MM.1S (cell line): Measurements from ENCODE around the gene SRRM4.

Experiments
- DNase-seq: peaks from one replicate; pipeline ENCODE4 v3.0.0-alpha.2; 2015
- H2AFZ ChIP-seq: fragments of 300-600 bp; sonication (generic); 2 replicates; pipeline ENCODE4 v1.6.0; 2016; ENCODE audit warnings: antibody characterized with exemption, low read length
- H3F3A ChIP-seq: fragments of 300-600 bp; sonication (generic); 2 replicates; pipeline ENCODE4 v1.6.1; 2016; ENCODE audit warnings: mild to moderate bottlenecking, antibody characterized with exemption, low read length, moderate library complexity, mixed read lengths; ENCODE audit not compliant: insufficient read depth
- H3K27ac ChIP-seq: fragments of 300-600 bp; sonication (generic); 2 replicates; pipeline ENCODE4 v1.5.1; 2016; ENCODE audit warnings: mild to moderate bottlenecking, low read length
- H3K27me3 ChIP-seq: fragments of 300-600 bp; sonication (generic); replicated peaks from 2 replicates; pipeline ENCODE4 v1.6.0; 2016; ENCODE audit warnings: low read length; ENCODE audit not compliant: insufficient read depth
- H3K36me3 ChIP-seq: fragments of 300-600 bp; sonication (generic); replicated peaks from 2 replicates; pipeline ENCODE4 v1.6.1; 2016; ENCODE audit warnings: mild to moderate bottlenecking, low read length, mixed read lengths; ENCODE audit not compliant: insufficient read depth
- H3K4me1 ChIP-seq: fragments of 300-600 bp; sonication (generic); 2 replicates; pipeline ENCODE4 v1.6.1; 2016; ENCODE audit warnings: low read length, mixed read lengths
- H3K4me2 ChIP-seq: fragments of 300-600 bp; sonication (generic); 2 replicates; pipeline ENCODE4 v1.6.0; 2016; ENCODE audit warnings: low read depth, low read length
- H3K4me3 ChIP-seq: fragments of 300-600 bp; sonication (generic); 2 replicates; pipeline ENCODE4 v1.5.1; 2016; ENCODE audit warnings: low read length, mixed read lengths
- H3K79me2 ChIP-seq: fragments of 300-600 bp; sonication (generic); 2 replicates; pipeline ENCODE4 v1.6.1; 2016; ENCODE audit warnings: mixed run types, low read length, mixed read lengths
- H3K9ac ChIP-seq: fragments of 300-600 bp; sonication (generic); 2 replicates; pipeline ENCODE4 v1.6.1; 2016; ENCODE audit warnings: low read length, mixed read lengths
- H3K9me2 ChIP-seq: fragments of 300-600 bp; sonication (generic); replicated peaks from 2 replicates; pipeline ENCODE4 v1.6.1; 2016; ENCODE audit warnings: mild to moderate bottlenecking, low read length, mixed read lengths; ENCODE audit not compliant: insufficient read depth
- H3K9me3 ChIP-seq: fragments of 300-600 bp; sonication (generic); replicated peaks from 2 replicates; pipeline ENCODE4 v1.6.1; 2016; ENCODE audit warnings: mild to moderate bottlenecking, low read length, mixed read lengths; ENCODE audit not compliant: insufficient read depth
- H4K20me1 ChIP-seq: fragments of 300-600 bp; sonication (generic); 2 replicates; pipeline ENCODE4 v1.6.1; 2016; ENCODE audit warnings: mild to moderate bottlenecking, low read length, moderate library complexity, mixed read lengths; ENCODE audit not compliant: insufficient read depth
- EZH2 ChIP-seq: fragments of 300-600 bp; sonication (generic); optimal IDR thresholded peaks from 2 replicates; pipeline ENCODE3; 2017; ENCODE audit warnings: low read depth, mild to moderate bottlenecking, antibody characterized with exemption, low read length, mixed read lengths
- EZH2phosphoT487 ChIP-seq: fragments of 300-600 bp; sonication (generic); IDR thresholded peaks from 2 replicates; pipeline ENCODE4 v1.6.1; 2018; ENCODE audit warnings: antibody characterized with exemption, low read length
- TF ChIP-seq, protein P1 (sequence below): fragments of 300-600 bp; sonication (generic); IDR thresholded peaks from 2 replicates; pipeline ENCODE4 v1.5.1; 2016; ENCODE audit warnings: antibody characterized with exemption, low read length, mixed read lengths

Gene SRRM4

DNA sequence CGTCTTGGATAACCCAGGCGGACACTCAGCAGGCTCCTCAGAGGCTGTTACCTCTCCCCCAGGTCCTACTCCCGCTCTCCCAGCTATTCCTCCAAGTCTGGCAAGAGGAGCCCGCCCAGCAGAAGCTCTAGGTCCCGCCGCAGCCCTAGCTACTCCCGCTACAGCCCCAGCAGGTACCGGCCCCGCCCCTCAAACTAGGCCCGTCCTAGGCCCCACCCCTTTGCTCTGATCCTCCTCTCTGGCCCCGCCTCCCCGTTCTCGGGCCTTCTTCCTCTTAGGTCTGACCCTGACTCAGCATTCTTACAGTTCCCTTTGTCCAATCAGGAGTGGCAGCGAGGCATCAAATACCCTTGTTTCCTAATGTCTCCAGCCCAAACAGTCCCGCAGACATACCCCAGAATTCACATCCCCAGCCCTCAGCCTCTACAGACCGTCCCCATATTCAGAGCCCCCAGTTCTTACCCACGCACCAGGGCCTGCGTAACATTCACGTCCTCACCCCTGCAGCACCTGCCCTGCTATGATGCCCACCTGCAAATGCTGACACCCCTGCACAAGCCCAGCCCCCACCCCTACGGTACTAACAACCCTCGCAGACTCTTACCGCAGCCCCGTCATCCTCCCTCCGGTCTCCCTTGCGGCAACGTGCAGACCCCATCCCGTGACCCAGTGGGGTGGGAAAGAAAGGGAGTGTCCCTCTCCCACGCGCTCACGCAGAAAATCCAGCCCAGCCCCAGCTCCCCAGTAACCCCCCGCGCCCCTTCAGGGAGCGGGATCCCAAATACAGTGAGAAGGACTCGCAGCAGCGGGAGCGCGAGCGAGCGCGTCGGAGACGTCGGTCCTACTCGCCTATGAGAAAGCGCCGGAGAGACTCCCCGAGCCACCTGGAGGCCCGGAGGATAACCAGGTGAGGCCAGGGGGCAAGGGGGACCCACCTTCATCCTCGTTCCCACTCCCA is 172.4 kb downstream of the SRRM4 start:
- Histone ChIP-seq H2AFZ (no peak overlapping the region), H3K27me3 (no peaks in the 10 kb centered on the region), H3K36me3 (no peaks in the 10 kb centered on the region), H3K9ac (no peak overlapping the region), H3K9me2 (no peaks in the 10 kb centered on the region), H3K79me2 (no peaks in the 10 kb centered on the region), H3K4me3 (no peak overlapping the region), H3K27ac (no peak overlapping the region), H3K9me3 (no peaks in the 10 kb centered on the region), H3K4me1 (no peaks in the 10 kb centered on the region), H3K4me2 (no peak overlapping the region), H3F3A (no peaks in the 10 kb centered on the region), H4K20me1 (no peaks in the 10 kb centered on the region)
- peak; percentile 14 for DNase-seq
- TF ChIP-seq EZH2phosphoT487 = no peak
- TF ChIP-seq EZH2 = no peak

DNA sequence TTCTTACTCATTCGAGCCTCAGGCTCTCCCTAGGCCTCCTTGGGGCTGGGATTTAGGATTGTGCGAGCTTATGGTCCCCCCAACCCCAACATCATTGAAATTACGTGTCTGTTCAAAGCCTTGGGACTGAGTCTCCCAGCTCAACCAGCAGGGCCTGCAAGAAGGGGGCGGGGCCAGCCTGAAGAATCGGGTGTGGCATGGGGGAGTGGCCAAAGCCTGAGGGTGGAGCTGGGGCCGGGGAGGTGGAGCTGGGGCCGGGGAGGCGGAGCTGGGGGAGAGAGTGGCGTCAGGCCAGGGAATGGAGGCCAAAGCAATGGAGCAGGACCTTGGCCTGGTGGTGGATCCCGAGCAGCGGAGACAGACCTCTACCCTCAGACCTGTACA is 173.1 kb downstream of the SRRM4 start:
- Histone ChIP-seq H3K4me2 (no peak overlapping the region), H3K9ac (no peak overlapping the region), H3K4me3 (no peak overlapping the region), H3K36me3 (no peaks in the 10 kb centered on the region), H3K27ac (no peak overlapping the region), H3K79me2 (no peaks in the 10 kb centered on the region), H3K9me3 (no peaks in the 10 kb centered on the region), H4K20me1 (no peaks in the 10 kb centered on the region), H3F3A (no peaks in the 10 kb centered on the region), H3K4me1 (no peaks in the 10 kb centered on the region), H3K27me3 (no peaks in the 10 kb centered on the region), H3K9me2 (no peaks in the 10 kb centered on the region), H2AFZ (no peak overlapping the region)
- TF ChIP-seq EZH2 (no peak), EZH2phosphoT487 (no peak)
- DNase-seq = no peak

DNA sequence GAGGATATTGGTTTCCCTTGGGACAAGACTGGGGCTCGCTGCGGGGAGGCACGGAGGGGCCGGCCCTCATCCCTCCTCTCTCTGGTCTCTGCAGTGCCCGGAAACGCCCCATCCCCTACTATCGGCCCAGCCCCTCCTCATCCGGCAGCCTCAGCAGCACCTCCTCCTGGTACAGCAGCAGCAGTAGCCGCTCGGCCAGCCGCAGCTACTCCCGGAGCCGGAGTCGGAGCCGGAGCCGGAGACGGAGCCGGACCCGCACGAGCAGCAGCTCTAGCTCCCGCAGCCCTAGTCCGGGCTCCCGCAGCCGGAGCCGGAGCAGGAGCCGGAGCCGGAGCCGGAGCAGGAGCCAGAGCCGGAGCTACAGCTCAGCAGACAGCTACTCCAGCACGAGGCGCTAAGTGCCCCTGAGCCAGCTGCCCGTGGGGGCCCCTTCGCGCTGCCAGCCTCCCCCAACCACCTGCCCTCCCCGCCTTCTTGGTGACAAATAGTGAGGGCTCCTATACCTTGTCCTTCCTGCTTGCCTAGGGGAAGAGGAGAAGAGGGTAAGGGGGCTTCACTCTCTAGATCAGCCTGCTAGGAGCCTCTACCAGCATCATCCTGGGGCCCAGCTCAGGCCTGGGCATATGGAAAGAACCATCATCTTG is 175.2 kb downstream of the SRRM4 start:
- Histone ChIP-seq H3K79me2 (no peaks in the 10 kb centered on the region), H3K4me1 (no peaks in the 10 kb centered on the region), H4K20me1 (no peaks in the 10 kb centered on the region), H3K36me3 (no peaks in the 10 kb centered on the region), H3K27ac (no peak overlapping the region), H3K9me3 (no peaks in the 10 kb centered on the region), H3K9me2 (no peaks in the 10 kb centered on the region), H3K27me3 (no peaks in the 10 kb centered on the region), H3K4me3 (no peak overlapping the region), H3K4me2 (no peak overlapping the region), H2AFZ (no peak overlapping the region), H3K9ac (no peak overlapping the region), H3F3A (no peaks in the 10 kb centered on the region)
- no peak for TF ChIP-seq EZH2
- TF ChIP-seq EZH2phosphoT487 = no peak
- TF ChIP-seq, protein P1, sequence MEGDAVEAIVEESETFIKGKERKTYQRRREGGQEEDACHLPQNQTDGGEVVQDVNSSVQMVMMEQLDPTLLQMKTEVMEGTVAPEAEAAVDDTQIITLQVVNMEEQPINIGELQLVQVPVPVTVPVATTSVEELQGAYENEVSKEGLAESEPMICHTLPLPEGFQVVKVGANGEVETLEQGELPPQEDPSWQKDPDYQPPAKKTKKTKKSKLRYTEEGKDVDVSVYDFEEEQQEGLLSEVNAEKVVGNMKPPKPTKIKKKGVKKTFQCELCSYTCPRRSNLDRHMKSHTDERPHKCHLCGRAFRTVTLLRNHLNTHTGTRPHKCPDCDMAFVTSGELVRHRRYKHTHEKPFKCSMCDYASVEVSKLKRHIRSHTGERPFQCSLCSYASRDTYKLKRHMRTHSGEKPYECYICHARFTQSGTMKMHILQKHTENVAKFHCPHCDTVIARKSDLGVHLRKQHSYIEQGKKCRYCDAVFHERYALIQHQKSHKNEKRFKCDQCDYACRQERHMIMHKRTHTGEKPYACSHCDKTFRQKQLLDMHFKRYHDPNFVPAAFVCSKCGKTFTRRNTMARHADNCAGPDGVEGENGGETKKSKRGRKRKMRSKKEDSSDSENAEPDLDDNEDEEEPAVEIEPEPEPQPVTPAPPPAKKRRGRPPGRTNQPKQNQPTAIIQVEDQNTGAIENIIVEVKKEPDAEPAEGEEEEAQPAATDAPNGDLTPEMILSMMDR = no peak
- DNase-seq = no peak

DNA sequence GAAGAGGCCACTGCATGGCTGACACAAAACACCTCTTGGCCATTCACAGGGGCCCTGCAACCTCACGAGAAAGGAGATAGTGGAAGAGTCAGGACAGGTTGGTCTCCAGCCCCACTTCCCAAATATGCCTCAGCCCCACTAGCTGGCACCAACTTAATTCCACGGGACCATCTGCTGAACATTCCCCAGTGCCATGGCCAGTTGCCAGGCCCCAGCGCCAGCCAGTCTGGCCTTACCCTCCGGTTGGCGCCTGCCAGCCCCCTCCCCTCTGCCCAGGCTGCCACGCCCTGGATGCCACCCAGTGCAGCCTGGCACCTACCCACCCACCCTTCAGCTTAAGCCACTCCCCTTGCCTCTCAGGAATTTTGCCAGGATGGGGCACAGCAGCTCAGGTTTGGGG is 176.2 kb downstream of the SRRM4 start:
- DNase-seq = no peak
- no peak for TF ChIP-seq EZH2phosphoT487
- TF ChIP-seq, protein P1 = no peak
- no peak for TF ChIP-seq EZH2
- Histone ChIP-seq H3K27ac (no peak overlapping the region), H3K4me1 (no peaks in the 10 kb centered on the region), H3K27me3 (no peaks in the 10 kb centered on the region), H3F3A (no peaks in the 10 kb centered on the region), H3K4me3 (no peak overlapping the region), H3K9me3 (no peaks in the 10 kb centered on the region), H4K20me1 (no peaks in the 10 kb centered on the region), H2AFZ (no peak overlapping the region), H3K9me2 (no peaks in the 10 kb centered on the region), H3K36me3 (no peaks in the 10 kb centered on the region), H3K9ac (no peak overlapping the region), H3K79me2 (no peaks in the 10 kb centered on the region), H3K4me2 (no peak overlapping the region)
